Cerebellar cortex (tissue), 1 donor: Measurements from ENCODE around the gene LGALS3BP.

Experiments used
- DNase-seq: peaks from one replicate; pipeline ENCODE4 v3.0.0-alpha.2; 2015; ENCODE audit warnings: low spot score

Gene LGALS3BP

DNA sequence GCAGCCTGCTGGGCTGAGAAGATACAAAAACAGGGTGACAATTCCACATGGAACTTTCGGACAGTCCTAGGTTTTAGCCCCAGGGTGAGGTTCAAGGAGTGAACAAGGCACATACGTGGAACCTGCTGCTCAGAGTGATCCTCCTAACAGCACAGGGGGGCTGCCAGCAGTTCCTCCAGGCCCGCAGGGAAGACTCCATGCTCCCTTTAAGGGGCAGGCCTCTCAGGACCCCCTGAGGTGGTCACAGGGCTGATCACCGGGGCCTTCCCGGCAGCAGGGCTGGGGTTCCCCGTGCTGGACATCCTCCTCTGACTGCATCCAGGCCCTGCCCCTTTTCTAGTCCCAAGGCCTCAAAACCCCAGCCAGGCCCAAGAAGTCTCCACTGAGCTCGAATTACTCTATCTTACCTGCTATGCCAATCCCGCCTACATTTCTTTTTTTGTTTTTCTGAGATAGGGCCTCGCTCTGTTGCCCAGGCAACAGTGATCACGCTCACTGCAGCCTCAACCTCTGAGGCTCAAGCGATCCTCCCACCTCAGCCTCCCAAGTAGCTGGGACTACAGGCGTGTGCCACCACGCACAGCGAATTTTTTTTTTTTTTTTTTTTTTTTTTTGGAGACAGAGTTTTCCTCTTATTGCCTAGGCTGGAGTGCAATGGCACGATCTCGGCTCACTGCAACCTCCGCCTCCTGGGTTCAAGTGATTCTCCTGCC, 19.5 kb upstream of the LGALS3BP start:
- no peak for DNase-seq

DNA sequence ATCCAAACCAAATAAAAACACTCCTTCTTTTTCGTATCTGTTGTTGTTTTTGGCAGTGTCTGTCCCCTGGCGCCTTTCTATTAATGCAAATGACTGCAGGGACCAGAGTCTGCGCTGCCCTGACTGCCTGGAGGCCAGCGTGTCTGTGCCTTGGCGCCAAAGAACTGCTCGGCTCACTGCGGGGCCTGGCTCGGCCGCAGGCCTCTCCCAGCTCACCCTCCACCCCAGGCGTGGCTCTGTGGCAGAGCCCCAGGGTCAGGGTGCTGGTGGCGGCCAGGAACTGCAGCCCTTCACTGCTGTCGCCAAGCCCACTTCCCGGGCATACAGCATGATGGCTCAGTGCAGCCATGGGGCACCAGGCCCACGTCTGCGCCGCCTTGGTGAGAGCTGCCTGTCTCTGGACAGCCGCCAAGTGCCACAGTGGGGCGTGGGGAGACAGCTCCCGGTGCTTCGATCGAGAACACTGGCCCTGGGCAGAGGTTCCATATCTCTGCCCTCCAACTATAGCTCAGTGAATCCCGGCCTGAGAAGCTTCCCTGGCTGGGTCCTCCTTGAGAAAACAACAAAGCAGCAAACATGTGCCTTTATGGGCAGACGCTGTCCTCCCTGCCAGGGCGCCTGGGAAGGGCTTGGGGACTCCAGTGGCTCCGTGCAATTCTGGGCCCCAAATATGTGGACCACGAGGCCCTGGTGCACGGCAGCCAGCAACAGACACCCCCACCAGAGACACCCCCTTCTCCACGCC, 18.8 kb upstream of the LGALS3BP start:
- peak; percentile 36 for DNase-seq

DNA sequence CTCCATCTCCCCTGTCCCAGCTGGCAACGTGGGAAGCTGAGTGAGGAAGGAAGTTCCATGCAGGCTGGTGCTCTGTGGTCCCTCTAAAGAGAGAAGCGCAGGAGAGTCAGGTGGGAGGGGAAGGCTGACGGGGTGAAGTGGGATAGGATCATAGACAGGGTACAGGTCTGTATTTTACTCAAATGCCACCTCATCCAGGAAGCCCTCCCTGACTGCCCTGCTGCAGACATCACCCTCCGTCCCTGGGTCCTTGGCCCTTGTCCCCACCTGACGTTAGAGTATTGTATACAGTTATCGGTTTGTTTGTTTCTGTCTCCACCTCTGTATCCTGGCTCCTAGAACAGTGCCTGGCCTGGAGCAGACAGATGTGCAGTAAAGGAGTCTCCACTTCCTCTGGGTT, 18.2 kb upstream of the LGALS3BP start:
- DNase-seq = no peak

DNA sequence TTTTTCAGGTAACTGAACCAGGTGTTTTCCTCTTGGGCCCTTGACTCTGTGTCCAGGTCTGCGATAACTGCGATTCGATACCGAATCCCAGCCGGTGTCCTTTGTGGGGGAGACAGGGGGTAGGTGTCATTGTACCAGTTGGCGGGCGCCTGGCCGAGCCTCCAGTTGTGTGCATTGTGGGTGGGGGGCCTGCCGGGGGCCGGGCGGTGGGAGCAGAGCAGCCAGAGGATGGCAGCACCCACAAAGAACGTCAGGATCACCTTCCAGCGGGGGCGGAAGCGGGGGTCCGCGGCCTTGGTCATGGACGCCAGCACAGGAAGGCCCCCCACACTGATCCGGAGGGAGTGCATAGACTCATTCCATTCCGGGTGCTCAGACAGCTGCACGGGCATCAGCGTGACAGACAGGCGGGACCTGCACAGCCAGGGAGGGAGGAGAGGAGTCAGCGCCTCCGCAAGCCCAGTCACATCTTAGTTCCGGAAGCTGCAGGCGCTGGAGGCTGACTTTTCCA, 17.6 kb upstream of the LGALS3BP start:
- DNase-seq = no peak

DNA sequence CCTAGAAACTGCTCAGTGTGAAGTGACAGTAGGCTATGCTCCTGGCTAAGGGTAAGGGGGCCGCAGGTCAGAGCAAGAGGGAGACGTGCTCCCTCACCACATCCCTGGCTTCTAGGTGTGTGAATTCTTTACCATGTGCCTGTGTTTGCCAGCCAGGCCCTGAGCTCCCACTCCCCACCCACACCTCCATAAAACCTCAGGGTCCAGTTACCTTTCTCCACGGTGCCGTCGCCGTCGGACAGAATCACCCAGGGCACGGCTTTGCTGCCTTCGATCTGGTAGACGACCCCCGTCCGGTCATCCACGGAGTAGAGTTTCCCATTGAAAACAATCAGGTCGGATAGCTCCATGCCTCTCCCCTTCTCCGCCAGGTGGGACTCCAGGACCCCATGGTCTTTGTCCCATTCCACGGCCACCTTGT, 17.1 kb upstream of the LGALS3BP start:
- no peak for DNase-seq

DNA sequence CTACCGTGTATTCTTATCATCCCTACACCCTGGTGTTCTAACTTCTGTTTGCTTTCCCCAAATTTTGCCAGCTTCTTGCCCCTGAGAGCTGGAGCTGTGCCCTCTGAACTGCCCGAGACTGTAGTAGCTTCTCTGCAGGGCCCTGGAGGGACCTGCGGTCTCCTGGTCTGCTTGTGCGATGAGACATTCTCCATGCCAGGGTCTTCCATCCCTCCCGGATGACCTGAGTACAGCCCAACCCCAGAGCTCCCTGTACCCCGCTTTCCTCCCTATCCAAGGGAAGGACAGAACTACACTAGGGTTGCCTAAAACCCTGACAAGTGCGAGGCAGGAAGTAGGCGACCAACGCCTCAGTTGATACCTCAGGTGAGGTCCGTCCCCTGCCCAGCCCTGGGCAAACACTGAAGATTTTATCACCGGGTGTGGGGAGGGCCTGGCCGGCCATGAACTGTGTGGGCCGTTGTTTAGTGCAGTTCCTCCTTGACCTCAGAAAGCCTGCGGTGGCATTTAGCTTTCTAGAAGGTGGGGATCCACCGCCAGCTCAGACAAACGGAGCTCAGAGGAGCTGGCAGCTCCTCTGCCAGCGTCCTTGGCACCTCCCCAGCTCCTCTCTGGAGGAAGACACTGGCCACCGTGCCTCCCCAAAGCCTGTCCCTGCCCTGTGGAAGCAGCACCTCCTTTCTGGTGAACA, 16.2 kb upstream of the LGALS3BP start:
- peak; percentile 80 for DNase-seq

DNA sequence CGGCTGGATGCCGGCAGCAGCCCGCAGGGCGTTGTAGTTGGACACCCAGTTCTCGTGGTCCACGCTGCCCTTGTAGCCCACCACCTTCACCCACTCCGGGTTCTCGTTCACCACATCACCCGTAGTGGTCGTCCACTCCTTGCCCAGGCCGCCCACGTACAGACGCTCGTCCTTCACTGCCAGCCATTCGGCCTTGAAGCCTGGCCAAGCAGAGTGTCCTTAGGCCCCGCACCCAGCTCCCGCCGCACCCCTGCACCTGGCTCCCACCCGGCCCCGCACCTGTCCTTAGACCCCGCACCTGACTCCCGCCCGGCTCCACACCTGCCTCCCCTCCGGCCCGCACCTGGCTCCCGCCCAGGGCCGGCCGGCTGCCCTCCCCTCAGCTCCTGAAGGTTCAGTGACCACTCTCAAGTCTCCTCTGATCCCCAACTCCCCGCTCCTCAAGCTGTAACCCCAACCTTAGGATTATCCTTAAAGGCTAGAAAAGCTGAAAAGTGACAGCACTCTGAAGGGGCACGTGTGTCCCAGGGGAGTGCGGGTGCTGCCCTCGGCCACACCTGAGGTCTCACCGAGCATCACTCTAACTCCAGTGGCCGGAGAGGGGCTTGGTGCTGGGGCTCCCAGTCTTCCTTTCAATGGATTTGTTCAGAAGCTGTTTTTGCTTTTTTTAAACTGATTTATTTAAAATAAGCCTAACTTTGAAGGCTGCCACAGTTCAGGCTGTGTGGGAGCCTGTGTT, 15.5 kb upstream of the LGALS3BP start:
- no peak for DNase-seq

DNA sequence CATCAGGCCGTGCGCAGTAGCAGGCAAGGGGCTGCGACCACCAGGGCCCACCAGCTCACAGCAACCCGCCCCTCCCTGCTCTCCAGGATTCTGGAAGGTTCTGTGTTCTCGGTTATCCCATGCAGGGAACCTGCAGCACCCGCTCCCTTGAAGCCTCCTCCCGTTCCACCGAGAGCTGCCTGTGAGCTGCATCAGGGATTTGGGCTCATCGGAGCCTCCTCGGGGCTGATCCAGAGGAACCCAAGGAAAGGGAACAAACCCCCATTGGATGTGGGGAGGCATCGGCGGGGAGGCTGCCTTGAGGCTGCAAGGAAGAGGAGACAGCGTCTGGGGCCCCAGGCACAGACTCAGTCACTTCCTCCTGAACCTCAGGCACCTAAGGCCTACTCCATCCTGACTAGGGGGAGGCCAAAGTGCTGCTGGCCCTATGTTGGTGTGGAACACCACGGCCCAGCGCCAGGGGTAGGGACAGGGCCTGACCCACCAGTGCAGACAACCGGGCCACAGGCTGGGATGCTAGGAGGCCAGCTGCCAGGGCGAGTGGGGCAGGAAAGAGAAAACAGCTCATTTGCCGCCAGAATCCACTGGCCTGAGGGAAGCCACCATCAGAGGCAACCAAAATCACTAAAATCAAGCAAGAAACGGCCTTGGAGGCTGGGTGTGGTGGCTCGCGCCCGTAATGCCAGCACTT, 14.4 kb upstream of the LGALS3BP start:
- no peak for DNase-seq

DNA sequence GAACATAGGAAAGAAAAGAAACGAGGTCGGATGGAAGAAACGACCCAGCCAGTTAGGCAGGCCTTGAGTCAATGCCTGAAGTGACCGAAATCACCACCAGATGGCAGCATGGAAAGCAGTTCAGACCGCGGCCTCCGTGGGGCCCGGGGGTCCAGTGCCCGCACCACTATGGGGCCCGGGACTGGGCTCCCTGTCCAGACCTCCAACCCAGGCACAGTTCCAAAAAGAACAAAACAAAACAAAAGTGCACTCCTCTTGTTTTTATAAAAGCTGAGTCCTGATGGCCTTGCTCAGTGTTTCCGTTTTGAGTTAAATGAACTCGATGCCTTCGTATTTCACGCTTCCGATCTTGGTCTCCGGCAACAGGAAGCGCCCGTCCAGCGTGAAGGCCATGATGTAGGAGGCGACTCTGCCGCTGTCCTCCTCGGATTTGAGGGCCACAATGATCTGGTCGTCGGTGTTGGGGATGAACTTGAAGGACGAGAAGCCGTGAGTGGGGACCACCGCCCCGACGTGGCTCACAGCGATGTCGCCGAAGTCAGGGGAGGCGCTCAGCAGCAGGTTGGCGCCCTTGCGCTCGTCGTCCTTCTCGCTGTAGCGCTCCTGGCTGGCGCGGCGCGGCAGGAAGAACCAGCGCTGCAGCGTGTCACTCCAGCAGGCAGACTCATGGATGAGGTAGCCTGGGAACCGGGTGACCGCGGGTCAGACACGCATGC, 13.7 kb upstream of the LGALS3BP start:
- DNase-seq = peak; percentile 62

DNA sequence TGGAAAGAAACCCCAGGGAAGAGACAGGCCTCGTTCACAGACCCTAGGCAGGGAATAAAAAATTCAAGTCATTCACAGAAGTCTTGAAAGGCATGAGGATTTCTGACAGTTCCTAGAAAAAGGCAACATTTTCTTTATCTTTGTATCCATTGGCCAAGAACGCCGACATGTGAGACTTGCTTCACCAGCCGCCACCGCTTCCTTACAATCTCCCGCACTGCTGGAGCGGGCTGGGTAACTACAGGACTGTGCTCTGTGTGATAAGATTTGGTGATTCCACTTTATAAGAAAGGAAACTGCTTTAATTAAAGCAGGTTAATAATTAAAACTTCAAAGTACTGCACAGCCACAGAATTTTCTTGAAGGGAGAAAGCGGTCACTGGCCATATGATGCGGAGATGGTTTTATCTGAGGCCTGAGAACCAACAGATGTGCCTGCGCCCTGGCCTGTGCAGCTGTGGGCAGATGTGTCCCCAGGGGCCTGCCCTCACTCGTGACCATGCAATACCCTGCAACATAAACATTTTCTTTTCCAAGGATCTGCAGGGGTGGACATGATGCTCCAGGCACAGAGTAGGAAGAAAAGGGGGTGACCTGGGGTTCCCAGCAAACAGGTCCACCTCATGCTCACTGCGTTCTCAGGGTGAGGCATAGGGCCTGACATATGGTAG, 13.0 kb upstream of the LGALS3BP start:
- DNase-seq = no peak

DNA sequence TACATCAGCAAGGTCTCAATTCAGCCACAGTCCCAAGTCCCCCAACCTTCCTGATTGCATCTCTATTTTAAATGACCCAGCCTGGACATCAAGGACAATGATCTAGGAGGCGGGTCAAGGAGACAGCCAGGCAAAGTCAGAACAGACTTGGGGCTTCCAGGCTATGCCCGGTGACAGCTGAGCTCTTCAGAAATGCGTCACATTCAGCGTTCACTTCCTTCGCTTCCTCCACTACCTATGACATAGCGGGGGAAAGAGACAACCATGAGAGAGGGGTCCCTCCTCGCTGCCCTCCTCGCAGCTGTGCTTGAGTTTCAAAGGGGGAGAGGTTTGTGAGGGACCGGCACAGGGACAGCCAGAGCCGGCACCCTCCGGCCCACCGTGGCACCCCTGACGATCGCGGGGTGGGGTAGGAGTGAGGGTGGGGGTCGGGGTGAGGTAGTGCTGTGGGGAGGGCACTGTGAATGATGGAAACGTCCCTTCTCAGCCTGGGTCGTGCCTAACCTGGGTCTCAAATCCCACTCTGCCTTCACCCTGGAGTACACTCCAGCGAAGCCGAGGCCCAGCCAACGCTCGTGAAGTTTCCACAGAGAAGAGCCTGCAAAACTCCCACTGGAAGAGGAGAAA, 12.3 kb upstream of the LGALS3BP start:
- DNase-seq = no peak

DNA sequence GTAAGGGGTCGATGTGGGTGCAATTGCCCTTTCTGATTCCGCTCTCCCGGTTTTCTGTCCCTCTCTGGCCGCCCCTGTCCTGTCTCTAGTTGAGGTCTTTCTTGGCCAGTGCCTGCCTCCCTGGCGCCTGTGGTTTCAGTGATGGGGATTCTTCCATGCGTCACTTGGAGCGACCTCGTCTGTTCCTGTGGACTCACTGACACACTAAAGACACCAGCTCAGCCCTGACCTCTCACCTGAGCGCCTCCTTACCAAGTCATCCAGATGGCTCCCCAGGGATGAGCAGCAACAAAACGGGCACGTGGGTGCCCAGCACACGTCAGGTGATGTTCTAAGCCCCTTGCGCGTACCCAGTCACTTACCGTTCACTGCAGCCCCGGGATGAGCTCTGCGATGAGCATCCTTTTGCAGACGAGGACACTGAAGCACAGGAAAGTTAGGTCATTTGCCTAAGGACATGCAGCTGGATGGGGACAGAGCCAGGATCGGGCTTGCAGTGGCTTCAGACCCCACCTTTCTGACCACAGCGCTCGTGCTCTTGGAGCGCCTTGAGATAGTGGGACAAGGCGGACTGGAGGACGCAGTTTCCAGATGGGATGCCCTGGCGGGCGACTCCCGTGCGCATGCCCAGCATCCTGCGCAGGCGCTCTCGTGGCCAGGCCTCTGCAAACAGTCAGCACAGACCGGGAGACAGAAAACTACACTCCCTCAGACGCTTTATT, 11.5 kb upstream of the LGALS3BP start:
- DNase-seq = no peak

DNA sequence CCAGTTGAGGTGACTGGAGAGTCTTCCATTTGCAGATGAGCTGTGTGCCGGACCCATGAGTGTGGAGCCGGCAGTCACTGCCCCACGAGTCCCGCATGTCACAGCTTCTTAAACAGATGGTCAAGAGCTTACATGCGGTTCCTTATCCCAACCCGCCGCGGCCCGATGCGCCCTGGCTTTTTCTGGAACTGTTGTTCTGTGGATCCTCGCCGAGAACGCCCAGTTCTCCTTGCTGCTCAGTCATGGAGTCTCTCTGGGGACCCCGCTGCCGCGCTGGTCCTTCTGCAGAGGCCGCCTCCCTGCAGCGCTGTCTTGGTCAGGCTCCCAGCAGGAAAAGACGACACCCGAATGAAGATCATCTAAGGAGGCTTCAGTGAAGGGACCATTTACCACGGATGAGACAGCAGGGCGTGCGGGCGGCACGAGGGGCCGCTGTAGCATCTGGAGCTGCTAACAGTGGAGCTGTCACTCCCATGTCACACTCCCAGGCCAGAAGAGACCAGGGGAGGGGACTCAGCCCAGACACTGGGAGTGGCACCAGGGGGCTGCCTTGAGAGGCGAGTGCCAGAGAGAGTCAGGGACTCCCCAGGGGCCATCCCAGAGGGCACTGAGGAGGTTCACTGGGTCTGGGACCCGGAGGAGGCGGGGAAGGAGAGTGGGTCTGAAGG, 10.8 kb upstream of the LGALS3BP start:
- DNase-seq = no peak

DNA sequence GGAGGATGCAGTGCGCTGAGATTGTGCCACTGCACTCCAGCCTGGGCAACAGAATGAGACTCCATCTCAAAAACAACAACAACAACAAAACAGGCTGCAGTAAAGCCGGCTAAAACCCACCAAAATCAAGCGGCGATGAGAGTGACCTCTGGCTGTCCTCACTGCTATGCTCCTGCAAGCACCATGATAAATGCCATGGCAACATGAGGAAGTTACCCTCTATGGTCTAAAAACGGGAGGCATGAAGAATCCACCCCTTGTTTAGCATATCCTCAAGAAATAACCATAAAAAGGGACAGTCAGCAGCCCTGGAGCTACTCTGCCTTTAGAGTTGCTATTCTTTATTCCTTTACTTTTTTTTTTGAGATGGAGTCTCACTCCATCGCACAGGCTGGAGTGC, 8.4 kb upstream of the LGALS3BP start:
- no peak for DNase-seq

DNA sequence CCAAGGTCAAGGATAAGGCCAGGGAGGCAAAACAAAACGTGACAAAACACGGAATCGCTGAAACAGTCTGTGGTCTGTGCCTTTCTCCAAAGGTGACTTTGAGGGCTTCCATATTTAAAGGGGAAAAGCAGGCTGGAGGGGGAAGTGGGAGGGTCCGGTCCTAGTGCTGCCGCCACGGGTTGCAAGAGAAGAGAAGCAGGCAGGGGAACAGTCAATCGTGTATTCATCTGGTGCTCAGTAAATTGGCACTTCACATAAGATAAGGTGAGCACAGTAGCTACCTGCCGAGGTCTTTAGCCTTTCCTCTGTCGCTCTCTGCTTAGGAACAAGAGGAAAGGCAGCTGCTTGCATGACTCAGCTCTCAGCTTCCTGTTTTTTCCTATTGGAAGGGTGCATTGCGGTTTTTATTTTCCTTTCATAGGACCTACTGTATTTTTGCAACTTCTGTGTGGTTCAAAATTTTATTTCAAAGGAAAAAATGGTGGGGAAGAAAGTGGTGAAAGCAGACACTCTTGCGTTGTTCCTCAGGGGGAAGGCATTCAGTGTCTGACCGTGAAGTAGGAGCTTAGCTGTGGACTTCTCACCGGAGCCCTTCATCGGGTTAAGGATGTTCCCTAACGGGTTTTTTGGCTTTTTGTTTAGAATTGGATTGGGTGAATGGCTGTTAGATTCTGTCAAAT, 7.1 kb upstream of the LGALS3BP start:
- no peak for DNase-seq

DNA sequence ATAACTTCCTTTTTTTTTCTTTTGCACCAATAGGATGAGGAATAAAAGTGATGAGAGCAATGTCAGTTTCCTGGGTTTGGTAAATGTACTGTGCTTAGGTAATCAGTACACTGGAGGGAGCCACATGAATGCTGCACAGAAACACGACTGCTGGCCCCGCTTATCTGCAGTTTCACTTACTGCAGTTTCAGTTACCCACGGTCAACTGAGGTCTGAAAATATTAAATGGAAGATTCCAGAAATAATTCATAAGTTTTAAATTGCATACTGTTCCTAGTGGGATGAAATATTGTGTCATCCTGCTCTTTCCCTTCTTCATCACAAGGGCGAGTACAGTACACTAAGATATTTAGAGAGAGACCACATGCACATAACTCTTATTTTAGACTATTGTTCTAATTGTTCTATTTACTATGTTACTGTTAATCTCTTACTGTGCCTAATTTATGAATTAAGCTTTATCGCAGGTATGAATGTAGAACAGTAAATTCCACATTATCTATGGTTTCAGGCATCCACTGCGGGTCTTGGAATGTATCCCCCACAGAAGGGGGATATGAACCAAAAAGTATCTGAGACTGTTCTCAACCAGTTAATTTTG, 6.4 kb upstream of the LGALS3BP start:
- DNase-seq = no peak

DNA sequence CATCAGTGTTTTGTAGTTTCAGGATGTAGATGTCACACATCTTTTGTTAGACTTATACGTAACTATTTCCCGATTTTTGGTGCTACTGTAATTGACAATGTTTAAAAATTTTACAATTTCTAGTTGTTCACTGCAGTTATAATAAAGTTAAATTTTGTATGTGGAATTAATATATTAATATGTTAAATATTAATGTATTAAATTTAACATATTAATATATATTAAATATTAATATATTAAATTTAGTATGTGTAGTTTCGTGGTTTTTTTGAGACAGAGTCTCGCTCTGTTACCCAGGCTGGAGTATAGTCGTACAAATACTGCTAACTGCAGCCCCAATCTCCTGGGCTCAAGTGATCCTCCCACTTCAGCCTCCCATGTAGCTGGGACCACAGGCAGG, 5.7 kb upstream of the LGALS3BP start:
- no peak for DNase-seq
